ENCODE results near the gene FNBP1L. TPM values are rescaled to one million over a fixed set of nuclear protein-coding genes. Genes with fewer than 3 reads are reported as not detected.

FNBP1L gene
- total RNA-seq, 1 donor from 2014 or later: 50.0 TPM

DNA sequence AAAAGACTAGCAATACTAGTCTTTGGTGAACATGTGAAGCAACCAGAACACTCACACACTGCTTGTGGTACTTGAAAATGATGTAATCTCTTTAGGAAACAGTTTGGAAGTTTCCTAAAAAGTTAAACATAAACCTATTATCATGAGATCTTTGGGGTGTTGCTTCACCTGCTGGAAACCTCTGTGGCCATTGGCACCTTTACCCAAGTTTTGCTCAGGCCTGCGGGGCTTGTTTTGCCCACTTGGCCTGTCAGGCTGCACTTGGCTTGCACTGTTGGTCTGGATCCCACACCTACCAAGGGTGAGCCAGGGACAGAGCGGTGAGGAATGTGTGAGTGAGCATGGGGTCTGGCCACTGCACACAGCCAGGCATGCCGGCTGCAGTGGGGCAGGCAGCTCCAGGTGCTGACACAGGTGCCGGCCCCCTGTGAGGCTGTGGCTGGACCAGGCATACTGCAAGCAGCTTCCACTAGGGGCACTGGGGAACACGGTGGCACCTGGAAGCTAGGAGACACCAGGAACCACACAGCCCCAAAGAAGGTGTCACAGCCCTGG is 14.4 kb upstream of the FNBP1L start:
- ATAC-seq (peak; percentile 77), DNase-seq (peak; percentile 78)
- Histone ChIP-seq H3K27ac (no peak overlapping the region), H3K4me1 (no peaks in the 10 kb centered on the region), H3K4me3 (no peak overlapping the region), H3K36me3 (no peaks in the 10 kb centered on the region), H3K27me3 (no peaks in the 10 kb centered on the region), H3K9me3 (no peaks in the 10 kb centered on the region)
- TF ChIP-seq, protein P1, sequence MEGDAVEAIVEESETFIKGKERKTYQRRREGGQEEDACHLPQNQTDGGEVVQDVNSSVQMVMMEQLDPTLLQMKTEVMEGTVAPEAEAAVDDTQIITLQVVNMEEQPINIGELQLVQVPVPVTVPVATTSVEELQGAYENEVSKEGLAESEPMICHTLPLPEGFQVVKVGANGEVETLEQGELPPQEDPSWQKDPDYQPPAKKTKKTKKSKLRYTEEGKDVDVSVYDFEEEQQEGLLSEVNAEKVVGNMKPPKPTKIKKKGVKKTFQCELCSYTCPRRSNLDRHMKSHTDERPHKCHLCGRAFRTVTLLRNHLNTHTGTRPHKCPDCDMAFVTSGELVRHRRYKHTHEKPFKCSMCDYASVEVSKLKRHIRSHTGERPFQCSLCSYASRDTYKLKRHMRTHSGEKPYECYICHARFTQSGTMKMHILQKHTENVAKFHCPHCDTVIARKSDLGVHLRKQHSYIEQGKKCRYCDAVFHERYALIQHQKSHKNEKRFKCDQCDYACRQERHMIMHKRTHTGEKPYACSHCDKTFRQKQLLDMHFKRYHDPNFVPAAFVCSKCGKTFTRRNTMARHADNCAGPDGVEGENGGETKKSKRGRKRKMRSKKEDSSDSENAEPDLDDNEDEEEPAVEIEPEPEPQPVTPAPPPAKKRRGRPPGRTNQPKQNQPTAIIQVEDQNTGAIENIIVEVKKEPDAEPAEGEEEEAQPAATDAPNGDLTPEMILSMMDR (IDR thresholded peaks at IDR 0.05): peak; percentile 27
- intact Hi-C loops (cut with DNase I): no loop called here

DNA sequence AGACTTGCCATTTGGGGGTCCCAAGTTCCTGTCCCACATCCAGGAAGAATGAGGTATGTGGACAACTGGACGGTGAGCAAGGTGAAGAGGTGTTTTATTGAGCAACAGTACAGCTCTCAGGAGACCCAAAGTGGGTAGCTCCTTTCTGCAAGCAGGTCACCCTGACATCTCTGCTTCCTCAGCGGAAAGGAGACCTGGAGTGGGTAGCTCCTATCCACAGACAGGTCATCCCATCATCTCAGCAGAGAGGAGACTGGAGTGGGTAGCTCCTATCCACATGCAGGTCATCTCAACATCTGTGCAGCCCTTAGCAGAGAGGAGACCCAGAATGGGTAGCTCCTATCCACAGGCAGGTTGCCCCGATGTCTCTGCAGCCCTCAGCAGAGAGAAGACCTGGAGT is 13.8 kb upstream of the FNBP1L start:
- intact Hi-C loops (cut with DNase I): no loop called here
- no peak overlapping the region for H3K27ac ChIP-seq
- no peak overlapping the region for H3K4me3 ChIP-seq
- no peaks in the 10 kb centered on the region for H3K9me3 ChIP-seq
- no peaks in the 10 kb centered on the region for H3K27me3 ChIP-seq
- DNase-seq: no peak
- no peaks in the 10 kb centered on the region for H3K36me3 ChIP-seq
- no peak for ATAC-seq
- TF ChIP-seq, protein P1 (IDR thresholded peaks at IDR 0.05): no peak
- H3K4me1 ChIP-seq: no peaks in the 10 kb centered on the region

DNA sequence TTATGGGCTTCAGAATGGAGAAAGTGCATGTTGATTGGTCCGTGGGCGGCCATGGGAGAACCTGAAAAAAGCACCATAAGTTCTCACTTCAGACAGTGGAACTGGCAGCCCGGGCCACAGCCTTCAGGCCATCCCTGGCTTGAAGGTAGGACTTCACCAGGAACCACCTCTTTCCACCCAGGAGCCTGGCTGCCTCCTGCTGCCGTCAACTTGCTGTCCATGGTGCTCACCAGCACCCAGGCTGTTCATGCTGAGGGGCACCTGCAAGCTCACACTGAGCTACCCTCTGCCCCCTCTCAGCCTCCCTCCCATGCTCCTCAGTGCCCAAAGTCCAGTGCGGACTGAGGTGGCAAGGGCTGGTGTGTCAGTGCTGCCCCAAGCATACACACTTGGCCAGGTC is 12.9 kb upstream of the FNBP1L start:
- ATAC-seq (no peak), DNase-seq (no peak)
- intact Hi-C loops (cut with DNase I): no loop called here
- Histone ChIP-seq H3K36me3 (no peaks in the 10 kb centered on the region), H3K27ac (no peak overlapping the region), H3K27me3 (no peaks in the 10 kb centered on the region), H3K4me1 (no peaks in the 10 kb centered on the region), H3K9me3 (no peaks in the 10 kb centered on the region), H3K4me3 (no peak overlapping the region)
- TF ChIP-seq, protein P1 (IDR thresholded peaks at IDR 0.05): no peak

DNA sequence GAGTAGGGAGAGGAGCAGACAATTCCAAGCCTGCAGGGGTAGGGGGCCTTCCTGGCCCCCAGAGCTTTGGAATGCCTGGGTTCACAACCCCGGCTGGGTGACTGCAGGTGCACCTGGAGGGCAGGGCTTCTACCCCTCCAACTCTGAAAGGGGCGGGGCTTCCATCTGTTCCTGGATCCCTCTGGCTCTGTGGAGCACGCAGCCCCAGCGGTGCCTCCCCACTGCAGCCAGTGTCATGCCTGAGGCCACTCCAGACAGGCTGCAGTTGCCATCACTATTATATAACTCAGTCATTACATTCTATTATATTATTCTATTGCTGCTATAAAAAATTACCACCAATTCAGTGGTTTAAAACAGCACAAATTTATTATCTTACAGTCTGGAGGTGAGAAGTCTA is 12.5 kb upstream of the FNBP1L start:
- H3K27me3 ChIP-seq: no peaks in the 10 kb centered on the region
- H3K9me3 ChIP-seq: no peaks in the 10 kb centered on the region
- ATAC-seq: no peak
- intact Hi-C loops (cut with DNase I): no loop called here
- no peaks in the 10 kb centered on the region for H3K4me1 ChIP-seq
- no peak overlapping the region for H3K4me3 ChIP-seq
- no peaks in the 10 kb centered on the region for H3K36me3 ChIP-seq
- TF ChIP-seq, protein P1 (IDR thresholded peaks at IDR 0.05): no peak
- no peak overlapping the region for H3K27ac ChIP-seq
- no peak for DNase-seq

DNA sequence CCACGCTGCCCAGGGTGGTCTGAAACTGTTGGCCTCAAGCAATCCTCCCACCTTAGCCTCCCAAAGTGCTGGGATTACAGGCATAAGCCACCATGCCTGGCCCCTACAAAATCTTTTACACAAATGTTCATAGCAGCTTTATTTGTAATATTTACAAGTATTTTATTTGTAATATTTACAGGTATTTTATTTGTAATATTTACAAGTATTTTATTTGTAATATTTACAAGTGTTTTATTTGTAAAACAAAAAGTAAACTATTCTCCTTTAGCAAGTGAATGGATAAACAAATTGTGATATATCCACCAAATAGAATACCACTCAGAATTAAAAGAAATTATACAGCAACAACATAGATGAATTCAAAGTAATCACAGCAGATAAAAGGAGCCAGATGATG is 11.4 kb upstream of the FNBP1L start:
- Histone ChIP-seq H3K4me3 (no peak overlapping the region), H3K9me3 (no peaks in the 10 kb centered on the region), H3K4me1 (no peaks in the 10 kb centered on the region), H3K36me3 (no peaks in the 10 kb centered on the region), H3K27me3 (no peaks in the 10 kb centered on the region), H3K27ac (no peak overlapping the region)
- ATAC-seq: no peak
- TF ChIP-seq, protein P1 (IDR thresholded peaks at IDR 0.05): no peak
- no peak for DNase-seq
- intact Hi-C loops (cut with DNase I): no loop called here
